ENCODE measurements around the gene WDR83.

- TF ChIP-seq CTCF (conservative IDR thresholded peaks at IDR 0.05; ENCODE audit: low read depth, low read length) (no peak), EZH2 (IDR thresholded peaks at IDR 0.05; ENCODE audit: borderline replicate concordance, low read depth, low read length, poor library complexity, severe bottlenecking) (no peak)
Measured at GRCh38 chr19:12708641-12709040, 42.0 kb downstream of the WDR83 start.

Data from A673 (cell line).